ENCODE measurements around the gene SETDB1.

Gene SETDB1

GRCh38 chr1:150976401-150976821 is 50.2 kb downstream of the SETDB1 start:
- Histone ChIP-seq H3K27me3 (ENCODE audit: insufficient read depth, low read depth) (no peaks in the 10 kb centered on the region), H3K36me3 (ENCODE audit: insufficient read depth) (no peaks in the 10 kb centered on the region), H3K4me2 (no peak overlapping the region), H3K9ac (no peak overlapping the region), H3K4me1 (ENCODE audit: low read depth, poor library complexity, severe bottlenecking) (peaks cover 65% of the 10 kb centered on the region), H3K27ac (no peak overlapping the region), H3K4me3 (IDR thresholded peaks at IDR 0.05; ENCODE audit: insufficient read depth, low read depth, low read length) (no peak overlapping the region), H4K20me1 (ENCODE audit: insufficient read depth) (peaks cover 11% of the 10 kb centered on the region; the same call in 1 of the 2 replicates), H2AFZ (ENCODE audit: low read depth) (no peak overlapping the region), H3K79me2 (ENCODE audit: insufficient read depth, low read depth) (peaks cover 27% of the 10 kb centered on the region)
- TF ChIP-seq CTCF (conservative IDR thresholded peaks at IDR 0.05; ENCODE audit: low read depth, low read length), result no peak

GRCh38 chr1:150976879-150977694 is 50.9 kb downstream of the SETDB1 start:
- Histone ChIP-seq H2AFZ (ENCODE audit: low read depth) (peak overlapping the region; percentile 42), H3K36me3 (ENCODE audit: insufficient read depth) (no peaks in the 10 kb centered on the region), H3K27ac (0 out of 2 replicates have a peak overlapping the region, but pooled peaks have one; percentile 1), H4K20me1 (ENCODE audit: insufficient read depth) (peaks cover 5% of the 10 kb centered on the region; the same call in 1 of the 2 replicates), H3K4me2 (peak overlapping the region; percentile 26), H3K27me3 (ENCODE audit: insufficient read depth, low read depth) (no peaks in the 10 kb centered on the region), H3K79me2 (ENCODE audit: insufficient read depth, low read depth) (peaks cover 20% of the 10 kb centered on the region), H3K4me1 (ENCODE audit: low read depth, poor library complexity, severe bottlenecking) (peaks cover 65% of the 10 kb centered on the region), H3K9ac (no peak overlapping the region; the same call in 1 of the 2 replicates), H3K4me3 (IDR thresholded peaks at IDR 0.05; ENCODE audit: insufficient read depth, low read depth, low read length) (no peak overlapping the region)
- TF ChIP-seq CTCF (conservative IDR thresholded peaks at IDR 0.05; ENCODE audit: low read depth, low read length), result no peak

GRCh38 chr1:150979092-150980056 is 53.2 kb downstream of the SETDB1 start:
- TF ChIP-seq CTCF (conservative IDR thresholded peaks at IDR 0.05; ENCODE audit: low read depth, low read length), result peak; percentile 100
- H2AFZ ChIP-seq (ENCODE audit: low read depth), result peak overlapping the region; percentile 60
- no peaks in the 10 kb centered on the region for H3K36me3 ChIP-seq (ENCODE audit: insufficient read depth)
- H3K27me3 ChIP-seq (ENCODE audit: insufficient read depth, low read depth), result no peaks in the 10 kb centered on the region
- H3K27ac ChIP-seq, result no peak overlapping the region
- H3K79me2 ChIP-seq (ENCODE audit: insufficient read depth, low read depth), result no peaks in the 10 kb centered on the region
- no peak overlapping the region for H3K9ac ChIP-seq
- H3K4me1 ChIP-seq (ENCODE audit: low read depth, poor library complexity, severe bottlenecking), result peaks cover 54% of the 10 kb centered on the region
- peak overlapping the region; percentile 46 for H3K4me2 ChIP-seq
- H4K20me1 ChIP-seq (ENCODE audit: insufficient read depth), result no peaks in the 10 kb centered on the region
- peak overlapping the region; percentile 62 for H3K4me3 ChIP-seq (IDR thresholded peaks at IDR 0.05; ENCODE audit: insufficient read depth, low read depth, low read length)

GRCh38 chr1:150981177-150981804 is 55.1 kb downstream of the SETDB1 start:
- H2AFZ ChIP-seq (ENCODE audit: low read depth), result peak overlapping the region; percentile 25
- no peak overlapping the region for H3K9ac ChIP-seq
- peak overlapping the region; percentile 27; the same call in 1 of the 2 replicates for H3K4me2 ChIP-seq
- no peaks in the 10 kb centered on the region for H4K20me1 ChIP-seq (ENCODE audit: insufficient read depth)
- no peaks in the 10 kb centered on the region for H3K27me3 ChIP-seq (ENCODE audit: insufficient read depth, low read depth)
- peaks cover 50% of the 10 kb centered on the region for H3K4me1 ChIP-seq (ENCODE audit: low read depth, poor library complexity, severe bottlenecking)
- no peak for TF ChIP-seq CTCF (conservative IDR thresholded peaks at IDR 0.05; ENCODE audit: low read depth, low read length)
- H3K27ac ChIP-seq, result no peak overlapping the region
- no peaks in the 10 kb centered on the region for H3K79me2 ChIP-seq (ENCODE audit: insufficient read depth, low read depth)
- H3K36me3 ChIP-seq (ENCODE audit: insufficient read depth), result no peaks in the 10 kb centered on the region
- no peak overlapping the region for H3K4me3 ChIP-seq (IDR thresholded peaks at IDR 0.05; ENCODE audit: insufficient read depth, low read depth, low read length)

All from KMS-11 (cell line).